Measurements from ENCODE around the gene GPR32.

Gene GPR32

DNA sequence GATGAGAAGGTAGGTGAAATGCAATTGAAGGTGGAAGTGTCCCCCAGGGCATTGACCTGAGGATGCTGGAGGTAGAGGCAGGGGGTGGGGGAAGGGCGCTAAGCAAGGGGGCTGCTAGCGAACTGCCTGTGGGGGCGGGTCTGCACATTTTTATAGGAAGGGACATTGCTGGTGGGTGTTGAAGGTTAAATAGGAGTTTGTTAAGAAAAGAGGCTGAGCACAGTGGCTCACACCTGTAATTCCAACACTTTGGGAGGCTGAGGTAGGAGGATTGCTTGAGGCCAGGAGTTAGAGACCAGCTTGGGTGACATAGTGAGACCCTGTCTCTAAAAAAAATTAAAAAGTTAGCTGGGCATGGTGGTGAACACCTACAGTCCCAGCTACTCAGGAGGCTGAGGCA is 14.4 kb downstream of the GPR32 start:
- no peaks in the 10 kb centered on the region for H3F3A ChIP-seq (ENCODE audit: insufficient read depth)
- H3K9me2 ChIP-seq (replicated peaks; ENCODE audit: insufficient read depth, low read length), result no peaks in the 10 kb centered on the region
- H2AFZ ChIP-seq (ENCODE audit: low read depth, low read length, severe bottlenecking), result no peak overlapping the region
- TF ChIP-seq, protein P1, sequence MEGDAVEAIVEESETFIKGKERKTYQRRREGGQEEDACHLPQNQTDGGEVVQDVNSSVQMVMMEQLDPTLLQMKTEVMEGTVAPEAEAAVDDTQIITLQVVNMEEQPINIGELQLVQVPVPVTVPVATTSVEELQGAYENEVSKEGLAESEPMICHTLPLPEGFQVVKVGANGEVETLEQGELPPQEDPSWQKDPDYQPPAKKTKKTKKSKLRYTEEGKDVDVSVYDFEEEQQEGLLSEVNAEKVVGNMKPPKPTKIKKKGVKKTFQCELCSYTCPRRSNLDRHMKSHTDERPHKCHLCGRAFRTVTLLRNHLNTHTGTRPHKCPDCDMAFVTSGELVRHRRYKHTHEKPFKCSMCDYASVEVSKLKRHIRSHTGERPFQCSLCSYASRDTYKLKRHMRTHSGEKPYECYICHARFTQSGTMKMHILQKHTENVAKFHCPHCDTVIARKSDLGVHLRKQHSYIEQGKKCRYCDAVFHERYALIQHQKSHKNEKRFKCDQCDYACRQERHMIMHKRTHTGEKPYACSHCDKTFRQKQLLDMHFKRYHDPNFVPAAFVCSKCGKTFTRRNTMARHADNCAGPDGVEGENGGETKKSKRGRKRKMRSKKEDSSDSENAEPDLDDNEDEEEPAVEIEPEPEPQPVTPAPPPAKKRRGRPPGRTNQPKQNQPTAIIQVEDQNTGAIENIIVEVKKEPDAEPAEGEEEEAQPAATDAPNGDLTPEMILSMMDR (IDR thresholded peaks at IDR 0.05; ENCODE audit: insufficient read depth, low read length, poor library complexity, severe bottlenecking), result no peak
- TF ChIP-seq EZH2phosphoT487 (conservative IDR thresholded peaks at IDR 0.05; ENCODE audit: low read length), result no peak
- no peak overlapping the region for H3K4me3 ChIP-seq (ENCODE audit: insufficient read depth, low read length, poor library complexity, severe bottlenecking)
- H3K9me3 ChIP-seq (ENCODE audit: insufficient read depth, low read length), result no peaks in the 10 kb centered on the region
- H3K36me3 ChIP-seq (ENCODE audit: low read length), result no peaks in the 10 kb centered on the region
- no peak overlapping the region for H3K4me2 ChIP-seq (ENCODE audit: low read depth, low read length, poor library complexity, severe bottlenecking)
- no peaks in the 10 kb centered on the region for H3K27me3 ChIP-seq (ENCODE audit: low read length)
- no peaks in the 10 kb centered on the region for H3K79me2 ChIP-seq (ENCODE audit: insufficient read depth, low read length)
- H3K9ac ChIP-seq (ENCODE audit: low read length), result no peak overlapping the region
- H3K27ac ChIP-seq (ENCODE audit: low read depth, low read length), result no peak overlapping the region
- H4K20me1 ChIP-seq (ENCODE audit: low read depth, low read length), result no peaks in the 10 kb centered on the region

DNA sequence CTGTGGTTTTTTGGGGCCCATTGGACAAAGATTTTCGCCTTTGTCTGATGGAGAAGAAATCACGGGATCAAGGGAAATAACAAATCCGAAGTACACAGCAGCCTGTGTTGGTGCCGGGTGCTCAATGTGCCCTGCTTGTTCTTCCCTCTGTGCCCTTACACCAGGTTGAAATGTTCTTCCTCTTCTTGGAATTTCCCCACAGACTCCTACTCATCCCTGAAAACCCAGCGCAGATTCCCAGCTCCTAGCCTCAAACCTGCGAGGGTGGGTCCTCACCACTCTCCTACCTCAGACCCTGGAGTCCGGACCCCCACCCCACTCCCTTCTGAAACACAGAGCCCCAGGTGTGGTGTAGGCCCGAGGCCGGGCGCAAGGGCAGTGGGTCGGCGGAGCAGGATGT is 15.1 kb downstream of the GPR32 start:
- no peaks in the 10 kb centered on the region for H3F3A ChIP-seq (ENCODE audit: insufficient read depth)
- H3K27me3 ChIP-seq (ENCODE audit: low read length), result no peaks in the 10 kb centered on the region
- H3K4me3 ChIP-seq (ENCODE audit: insufficient read depth, low read length, poor library complexity, severe bottlenecking), result no peak overlapping the region
- no peaks in the 10 kb centered on the region for H4K20me1 ChIP-seq (ENCODE audit: low read depth, low read length)
- TF ChIP-seq, protein P1 (IDR thresholded peaks at IDR 0.05; ENCODE audit: insufficient read depth, low read length, poor library complexity, severe bottlenecking), result no peak
- no peak for TF ChIP-seq EZH2phosphoT487 (conservative IDR thresholded peaks at IDR 0.05; ENCODE audit: low read length)
- no peak overlapping the region for H3K9ac ChIP-seq (ENCODE audit: low read length)
- no peaks in the 10 kb centered on the region for H3K9me2 ChIP-seq (replicated peaks; ENCODE audit: insufficient read depth, low read length)
- no peak overlapping the region for H3K27ac ChIP-seq (ENCODE audit: low read depth, low read length)
- H3K9me3 ChIP-seq (ENCODE audit: insufficient read depth, low read length), result no peaks in the 10 kb centered on the region
- H3K4me2 ChIP-seq (ENCODE audit: low read depth, low read length, poor library complexity, severe bottlenecking), result no peak overlapping the region
- no peaks in the 10 kb centered on the region for H3K79me2 ChIP-seq (ENCODE audit: insufficient read depth, low read length)
- no peak overlapping the region for H2AFZ ChIP-seq (ENCODE audit: low read depth, low read length, severe bottlenecking)
- H3K36me3 ChIP-seq (ENCODE audit: low read length), result no peaks in the 10 kb centered on the region

DNA sequence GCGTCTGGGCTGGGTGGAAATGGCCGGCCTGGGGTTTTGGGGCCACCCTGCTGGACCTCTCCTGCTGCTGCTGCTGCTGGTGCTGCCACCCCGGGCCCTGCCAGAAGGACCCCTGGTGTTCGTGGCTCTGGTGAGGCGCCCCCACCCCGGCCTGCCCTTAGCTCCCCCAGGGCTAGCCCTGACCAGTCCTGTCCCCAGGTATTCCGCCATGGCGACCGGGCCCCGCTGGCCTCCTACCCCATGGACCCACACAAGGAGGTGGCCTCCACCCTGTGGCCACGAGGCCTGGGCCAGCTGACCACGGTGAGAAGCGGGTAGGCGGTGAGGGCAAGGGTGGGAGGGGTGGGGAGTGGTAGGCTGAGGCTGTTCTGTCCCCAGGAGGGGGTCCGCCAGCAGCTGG is 20.1 kb downstream of the GPR32 start, which contains the start of gene ACP4:
ACP4 (plus strand) TSS at position 20 of the 400 bp plus-strand sequence; CDS start at position 20, 0 bp downstream.
- TF ChIP-seq EZH2phosphoT487 (conservative IDR thresholded peaks at IDR 0.05; ENCODE audit: low read length), result no peak
- TF ChIP-seq, protein P1 (IDR thresholded peaks at IDR 0.05; ENCODE audit: insufficient read depth, low read length, poor library complexity, severe bottlenecking), result no peak
- no peak within 1 kb of the TSS for H3K4me2 ChIP-seq (ENCODE audit: low read depth, low read length, poor library complexity, severe bottlenecking)

More for the DNA sequence above, 20.1 kb downstream of the GPR32 start, which contains the start of gene ACP4:
- Histone ChIP-seq H3K9ac (ENCODE audit: low read length) (no peak within 1 kb of the TSS), H3K27ac (ENCODE audit: low read depth, low read length) (no peak within 1 kb of the TSS), H3K9me3 (ENCODE audit: insufficient read depth, low read length) (no peaks in the 10 kb centered on the region), H2AFZ (ENCODE audit: low read depth, low read length, severe bottlenecking) (no peak within 1 kb of the TSS), H3K4me3 (ENCODE audit: insufficient read depth, low read length, poor library complexity, severe bottlenecking) (no peak within 1 kb of the TSS), H3F3A (ENCODE audit: insufficient read depth) (peaks cover 5% of the 10 kb centered on the region), H3K27me3 (ENCODE audit: low read length) (no peaks in the 10 kb centered on the region), H4K20me1 (ENCODE audit: low read depth, low read length) (no peaks in the 10 kb centered on the region; the same call in 1 of the 2 replicates), H3K9me2 (replicated peaks; ENCODE audit: insufficient read depth, low read length) (no peaks in the 10 kb centered on the region), H3K79me2 (ENCODE audit: insufficient read depth, low read length) (no peaks in the 10 kb centered on the region), H3K36me3 (ENCODE audit: low read length) (no peaks in the 10 kb centered on the region)
